ENCODE measurements around the gene UBAP1. TPM values are rescaled to one million over a fixed set of nuclear protein-coding genes. Genes with fewer than 3 reads are reported as not detected.

The UBAP1 gene
- polyA plus RNA-seq, 1 of the 3 experiments (the other 2 are of a cell fraction), result 26.3 TPM

DNA sequence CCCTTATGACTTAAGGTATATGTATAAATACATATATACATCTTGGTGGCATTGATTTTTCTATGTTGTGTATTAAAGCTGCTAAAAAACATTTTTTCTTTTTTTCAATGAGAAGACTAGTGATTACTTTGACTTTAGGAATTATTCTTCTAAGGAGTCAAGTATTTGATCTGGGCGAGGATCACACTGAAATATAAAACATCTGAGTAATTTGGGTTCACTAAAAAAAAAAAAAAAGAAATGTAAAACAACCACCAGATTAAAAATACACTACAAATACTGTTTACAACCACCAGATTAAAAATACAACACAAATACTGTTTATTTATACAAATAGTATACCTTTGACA lies 9.0 kb downstream of the UBAP1 start:
- Histone ChIP-seq H3K9ac (no peak overlapping the region), H3F3A (replicated peaks; ENCODE audit: insufficient read depth) (peaks cover 17% of the 10 kb centered on the region), H3K27ac (ENCODE audit: low read depth in 2 of 2, low read length in 1 of 2) (no peak overlapping the region; a peak in 1 of 4 replicates), H2AFZ (ENCODE audit: low read depth) (no peak overlapping the region), H3K4me1 (ENCODE audit: control insufficient read depth in 1 of 2, insufficient read depth in 2 of 2, low read depth in 1 of 2, low read length in 1 of 2) (peaks cover 0 to 21% of the 10 kb centered on the region in 2 experiments; a peak in 3 of 4 replicates), H3K4me2 (no peak overlapping the region), H3K4me3 (ENCODE audit: low read depth in 2 of 2, low read length in 1 of 2) (no peak overlapping the region), H3K27me3 (ENCODE audit: insufficient read depth) (no peaks in the 10 kb centered on the region), H3K9me2 (no peaks in the 10 kb centered on the region), H4K20me1 (ENCODE audit: insufficient read depth) (peaks cover 78% of the 10 kb centered on the region), H3K9me3 (no peaks in the 10 kb centered on the region), H3K79me2 (ENCODE audit: insufficient read depth) (peaks cover 96% of the 10 kb centered on the region), H3K36me3 (replicated peaks in 1 of 2; ENCODE audit: control insufficient read depth in 1 of 2, insufficient read depth in 2 of 2, low read length in 1 of 2) (peaks cover 0 to 10% of the 10 kb centered on the region in 2 experiments)
- no peak for TF ChIP-seq NRF1 (IDR thresholded peaks at IDR 0.05; ENCODE audit: low read depth, low read length)
- no peak for TF ChIP-seq NFIC (IDR thresholded peaks at IDR 0.05; ENCODE audit: borderline replicate concordance)
- no peak for TF ChIP-seq ELF1 (IDR thresholded peaks at IDR 0.05)
- TF ChIP-seq EP300 (IDR thresholded peaks at IDR 0.05; ENCODE audit: borderline replicate concordance in 1 of 2, low read depth in 1 of 2, low read length in 1 of 2), result no peak
- TF ChIP-seq POLR2AphosphoS5 (IDR thresholded peaks at IDR 0.05; ENCODE audit: low read depth, low read length), result no peak
- TF ChIP-seq SMC3 (IDR thresholded peaks at IDR 0.05; ENCODE audit: low read depth, low read length), result no peak
- TF ChIP-seq, protein P1, sequence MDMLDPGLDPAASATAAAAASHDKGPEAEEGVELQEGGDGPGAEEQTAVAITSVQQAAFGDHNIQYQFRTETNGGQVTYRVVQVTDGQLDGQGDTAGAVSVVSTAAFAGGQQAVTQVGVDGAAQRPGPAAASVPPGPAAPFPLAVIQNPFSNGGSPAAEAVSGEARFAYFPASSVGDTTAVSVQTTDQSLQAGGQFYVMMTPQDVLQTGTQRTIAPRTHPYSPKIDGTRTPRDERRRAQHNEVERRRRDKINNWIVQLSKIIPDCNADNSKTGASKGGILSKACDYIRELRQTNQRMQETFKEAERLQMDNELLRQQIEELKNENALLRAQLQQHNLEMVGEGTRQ (IDR thresholded peaks at IDR 0.05; ENCODE audit: borderline replicate concordance, low read depth, low read length), result no peak
- TF ChIP-seq FOSL2 (IDR thresholded peaks at IDR 0.05; ENCODE audit: borderline replicate concordance, low read depth), result no peak
- TF ChIP-seq SIN3A (IDR thresholded peaks at IDR 0.05; ENCODE audit: borderline replicate concordance, low read depth, low read length), result no peak
- TF ChIP-seq PBX3 (IDR thresholded peaks at IDR 0.05), result no peak
- TF ChIP-seq FOXM1 (IDR thresholded peaks at IDR 0.05; ENCODE audit: low read depth), result no peak
- POLR2A ChIA-PET, result no interaction called here
- 92% methylated on average over 1 of the region's 1 CpG for WGBS (ENCODE audit: low lambda C conversion rate)
- no peak for DNase-seq
- CTCF ChIA-PET, result no interaction called here

DNA sequence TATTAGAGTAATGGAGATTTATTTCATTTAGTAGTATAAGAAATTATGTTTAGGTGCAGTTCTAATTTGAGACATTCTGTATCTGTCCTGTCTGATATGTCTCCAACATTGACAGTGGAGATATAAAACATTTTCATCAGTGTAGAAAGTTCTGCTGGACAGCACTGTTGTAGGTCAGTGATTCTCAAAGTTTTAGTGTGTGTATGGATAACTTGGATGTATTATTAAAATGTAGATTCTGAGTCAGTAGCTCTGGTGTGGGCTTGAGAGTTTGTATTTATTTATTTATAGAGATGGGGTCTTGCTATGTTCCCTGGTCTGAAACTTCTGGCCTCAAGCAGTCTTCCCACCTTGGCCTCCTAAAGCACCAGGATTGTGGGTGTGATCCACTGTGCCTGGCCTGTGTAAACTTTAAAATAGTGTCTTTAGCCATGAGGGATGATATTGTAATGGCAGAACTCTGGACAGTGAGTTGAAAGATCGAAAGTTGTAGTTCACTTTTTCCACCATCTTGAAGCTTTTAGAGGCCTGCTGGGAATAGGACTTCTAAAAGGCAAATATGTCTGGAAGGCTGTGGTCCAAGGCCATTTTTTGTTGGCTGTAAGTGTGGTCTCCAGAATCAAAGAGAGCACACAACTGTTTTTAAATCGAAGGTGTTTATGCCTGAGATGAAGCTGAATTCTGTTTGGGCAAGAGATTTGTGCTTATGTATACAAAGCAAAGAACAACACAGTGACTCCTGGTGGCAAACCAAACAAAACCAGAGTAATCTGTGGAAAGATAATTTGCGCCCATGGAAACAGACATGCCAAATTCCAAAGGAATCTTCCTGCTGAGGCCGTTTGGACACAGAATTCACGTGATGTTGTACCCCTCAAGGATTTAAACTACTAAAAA lies 12.4 kb downstream of the UBAP1 start:
- Histone ChIP-seq H3K4me1 (ENCODE audit: control insufficient read depth in 1 of 2, insufficient read depth in 2 of 2, low read depth in 1 of 2, low read length in 1 of 2) (peaks cover 0 to 16% of the 10 kb centered on the region in 2 experiments; a peak in 2 of 4 replicates), H3K9me2 (no peaks in the 10 kb centered on the region), H3F3A (replicated peaks; ENCODE audit: insufficient read depth) (peaks cover 17% of the 10 kb centered on the region), H4K20me1 (ENCODE audit: insufficient read depth) (peaks cover 70% of the 10 kb centered on the region), H2AFZ (ENCODE audit: low read depth) (no peak overlapping the region), H3K79me2 (ENCODE audit: insufficient read depth) (peaks cover 100% of the 10 kb centered on the region), H3K4me3 (ENCODE audit: low read depth in 2 of 2, low read length in 1 of 2) (no peak overlapping the region), H3K9ac (no peak overlapping the region), H3K27me3 (ENCODE audit: insufficient read depth) (no peaks in the 10 kb centered on the region), H3K27ac (ENCODE audit: low read depth in 2 of 2, low read length in 1 of 2) (0 out of 4 replicates have a peak overlapping the region, but pooled peaks of 1 of the 2 experiments have one; percentile 5), H3K36me3 (replicated peaks in 1 of 2; ENCODE audit: control insufficient read depth in 1 of 2, insufficient read depth in 2 of 2, low read length in 1 of 2) (peaks cover 0 to 2% of the 10 kb centered on the region in 2 experiments), H3K9me3 (no peaks in the 10 kb centered on the region), H3K4me2 (no peak overlapping the region)
- CTCF ChIA-PET, result interaction anchor here (1.0 to 1.6 kb wide), 4 partner anchors 12 to 117 kb away, joined by 3 to 4 read pairs (median 3); no protein-coding TSS in a partner anchor
- DNase-seq, result no peak
- 77% methylated on average over 5 of the region's 5 CpGs for whole genome bisulfite sequencing (ENCODE audit: low lambda C conversion rate)
- POLR2A ChIA-PET, result no interaction called here
- TF ChIP-seq RXRA (IDR thresholded peaks at IDR 0.05; ENCODE audit: borderline replicate concordance, low read depth) (no peak), MXI1 (IDR thresholded peaks at IDR 0.05; ENCODE audit: low read depth, low read length) (no peak), YY1 (IDR thresholded peaks at IDR 0.05; ENCODE audit: low read depth) (no peak), NFIC (IDR thresholded peaks at IDR 0.05; ENCODE audit: borderline replicate concordance) (no peak), TEAD4 (IDR thresholded peaks at IDR 0.05; ENCODE audit: borderline replicate concordance, insufficient read depth) (no peak), RAD21 (IDR thresholded peaks at IDR 0.05; ENCODE audit: low read length) (peak; percentile 13; the same call in 1 of the 2 replicates), ELF1 (IDR thresholded peaks at IDR 0.05) (no peak), MEF2A (IDR thresholded peaks at IDR 0.05; ENCODE audit: borderline replicate concordance, low read depth) (no peak), GATA2 (CRISPR knock-in tag; IDR thresholded peaks at IDR 0.05) (no peak), NRF1 (IDR thresholded peaks at IDR 0.05; ENCODE audit: low read depth, low read length) (no peak)
- TF ChIP-seq, protein P2, sequence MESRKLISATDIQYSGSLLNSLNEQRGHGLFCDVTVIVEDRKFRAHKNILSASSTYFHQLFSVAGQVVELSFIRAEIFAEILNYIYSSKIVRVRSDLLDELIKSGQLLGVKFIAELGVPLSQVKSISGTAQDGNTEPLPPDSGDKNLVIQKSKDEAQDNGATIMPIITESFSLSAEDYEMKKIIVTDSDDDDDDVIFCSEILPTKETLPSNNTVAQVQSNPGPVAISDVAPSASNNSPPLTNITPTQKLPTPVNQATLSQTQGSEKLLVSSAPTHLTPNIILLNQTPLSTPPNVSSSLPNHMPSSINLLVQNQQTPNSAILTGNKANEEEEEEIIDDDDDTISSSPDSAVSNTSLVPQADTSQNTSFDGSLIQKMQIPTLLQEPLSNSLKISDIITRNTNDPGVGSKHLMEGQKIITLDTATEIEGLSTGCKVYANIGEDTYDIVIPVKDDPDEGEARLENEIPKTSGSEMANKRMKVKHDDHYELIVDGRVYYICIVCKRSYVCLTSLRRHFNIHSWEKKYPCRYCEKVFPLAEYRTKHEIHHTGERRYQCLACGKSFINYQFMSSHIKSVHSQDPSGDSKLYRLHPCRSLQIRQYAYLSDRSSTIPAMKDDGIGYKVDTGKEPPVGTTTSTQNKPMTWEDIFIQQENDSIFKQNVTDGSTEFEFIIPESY (IDR thresholded peaks at IDR 0.05; ENCODE audit: borderline replicate concordance, low read depth), result no peak
- TF ChIP-seq, protein P3, sequence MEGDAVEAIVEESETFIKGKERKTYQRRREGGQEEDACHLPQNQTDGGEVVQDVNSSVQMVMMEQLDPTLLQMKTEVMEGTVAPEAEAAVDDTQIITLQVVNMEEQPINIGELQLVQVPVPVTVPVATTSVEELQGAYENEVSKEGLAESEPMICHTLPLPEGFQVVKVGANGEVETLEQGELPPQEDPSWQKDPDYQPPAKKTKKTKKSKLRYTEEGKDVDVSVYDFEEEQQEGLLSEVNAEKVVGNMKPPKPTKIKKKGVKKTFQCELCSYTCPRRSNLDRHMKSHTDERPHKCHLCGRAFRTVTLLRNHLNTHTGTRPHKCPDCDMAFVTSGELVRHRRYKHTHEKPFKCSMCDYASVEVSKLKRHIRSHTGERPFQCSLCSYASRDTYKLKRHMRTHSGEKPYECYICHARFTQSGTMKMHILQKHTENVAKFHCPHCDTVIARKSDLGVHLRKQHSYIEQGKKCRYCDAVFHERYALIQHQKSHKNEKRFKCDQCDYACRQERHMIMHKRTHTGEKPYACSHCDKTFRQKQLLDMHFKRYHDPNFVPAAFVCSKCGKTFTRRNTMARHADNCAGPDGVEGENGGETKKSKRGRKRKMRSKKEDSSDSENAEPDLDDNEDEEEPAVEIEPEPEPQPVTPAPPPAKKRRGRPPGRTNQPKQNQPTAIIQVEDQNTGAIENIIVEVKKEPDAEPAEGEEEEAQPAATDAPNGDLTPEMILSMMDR (IDR thresholded peaks at IDR 0.05), result peak; percentile 51

All from SK-N-SH (cell line).